ENCODE results near the gene RAI1.

DNA sequence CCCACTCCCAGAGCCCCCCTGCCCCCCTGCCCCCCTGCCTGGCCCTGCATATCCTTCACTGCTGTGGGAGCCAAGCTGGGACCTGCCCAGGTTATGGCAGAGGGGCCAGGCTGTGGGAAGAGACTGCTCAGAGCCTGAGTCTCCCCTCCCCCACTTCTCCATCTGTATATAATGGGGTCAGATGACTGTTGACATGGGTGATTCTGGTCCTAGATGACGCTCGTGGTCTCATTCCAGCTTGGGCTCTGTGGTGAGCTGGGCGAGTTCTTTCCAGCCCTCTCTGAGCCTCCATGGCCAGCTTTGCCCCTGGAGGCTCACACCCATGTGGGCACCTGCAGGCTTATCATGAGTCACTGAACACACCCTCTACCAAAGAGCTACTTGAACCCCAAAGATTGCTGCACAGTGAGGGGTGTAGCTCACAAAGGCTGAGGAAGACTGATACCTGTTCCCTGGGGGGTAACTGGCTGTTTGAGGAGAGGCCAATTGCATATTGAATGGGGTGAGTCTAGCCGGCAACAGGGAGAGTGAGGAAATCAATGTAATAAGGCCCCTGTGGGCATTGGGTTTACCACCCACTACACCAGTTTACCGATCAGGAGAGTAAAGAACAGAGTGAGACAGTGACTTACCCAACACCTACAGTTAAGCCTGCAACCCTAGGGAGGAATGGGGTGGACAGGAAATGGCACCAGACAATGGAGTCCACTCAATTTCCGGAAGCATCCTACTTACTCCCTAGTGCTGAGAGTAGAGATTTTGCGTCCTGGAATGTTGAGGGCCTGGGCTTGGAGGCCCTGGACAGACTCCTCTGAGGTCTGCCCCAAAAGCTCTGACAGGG is 159.7 kb downstream of the RAI1 start:
- no peak for TF ChIP-seq POLR2A (IDR thresholded peaks at IDR 0.05; ENCODE audit: low read length)
- no peak for TF ChIP-seq GATA1 (IDR thresholded peaks at IDR 0.05; ENCODE audit: low read depth, low read length)

All from erythroblast (primary cell).